Sigmoid colon (tissue), 7 donors: ENCODE data around the gene SRC. TPM values are rescaled to one million over a fixed set of nuclear protein-coding genes. Genes with fewer than 3 reads are reported as not detected.

ENCODE experiments used
- DNase-seq: peaks from one replicate; pipeline ENCODE4 v3.0.0-alpha.2; 2019
- H3K27ac ChIP-seq, 4 donors: fragments of 200-600 bp; sonication (generic); one replicate each; pipeline ENCODE4 v1.5.1; 2016 to 2019; ENCODE audit warnings: mild to moderate bottlenecking in 1 of 4
- H3K27me3 ChIP-seq, 3 donors: fragments of 200-600 bp; sonication (generic); one replicate each; pipeline ENCODE4 v1.5.1; 2019; ENCODE audit warnings: mild to moderate bottlenecking in 1 of 3
- H3K36me3 ChIP-seq, 4 donors: fragments of 200-600 bp; sonication (generic); one replicate each; pipeline ENCODE4 v1.5.1; 2016 to 2019
- H3K4me1 ChIP-seq, 4 donors: fragments of 200-600 bp; sonication (generic); one replicate each; pipeline ENCODE4 v1.5.1; 2017 to 2019
- H3K4me3 ChIP-seq, 4 donors: fragments of 200-600 bp; sonication (generic); one replicate each; pipeline ENCODE4 v1.5.1; 2017 to 2019; ENCODE audit warnings: mild to moderate bottlenecking in 2 of 4, moderate library complexity in 1 of 4
- H3K9me3 ChIP-seq, 4 donors: fragments of 200-600 bp in 3 of 4; sonication (generic) in 3 of 4; one replicate each; pipeline versions ENCODE4 v1.5.1 to v1.6.1; 2013 to 2019
- CTCF ChIP-seq, 4 experiments: fragments of 450-650 bp in 3 of 4; fragments of 200-600 bp in 1 of 4; IDR thresholded peaks; one replicate each; pipeline ENCODE4 v1.5.1; 2016 to 2019; ENCODE audit warnings: antibody characterized with exemption in 4 of 4, mild to moderate bottlenecking in 3 of 4, moderate library complexity in 2 of 4
- EP300 ChIP-seq, 4 donors: sonication (generic); formaldehyde crosslinking; IDR thresholded peaks; one replicate each; pipeline ENCODE4 v1.6.1; 2017; ENCODE audit warnings: antibody characterized with exemption in 4 of 4
- POLR2A ChIP-seq, 2 donors: fragments of 450-650 bp; IDR thresholded peaks; one replicate each; pipeline ENCODE4 v1.6.1; 2016; ENCODE audit warnings: antibody characterized with exemption in 2 of 2, mild to moderate bottlenecking in 2 of 2, moderate library complexity in 2 of 2
- POLR2AphosphoS5 ChIP-seq, 4 donors: sonication (generic); formaldehyde crosslinking; IDR thresholded peaks; one replicate each; pipeline ENCODE4 v1.6.1; 2017; ENCODE audit warnings: antibody characterized with exemption in 4 of 4
- WGBS, 2 donors: extraction: QIAGEN DNeasy Blood & Tissue Kit; methylation state at CpG; one replicate each; pipeline ENCODE4 v1.1.7; 2013; 5-methylcytosine and 5-hydroxymethylcytosine counted together
- intact Hi-C: fragments of 100-400 bp; cut with DNase I; formaldehyde crosslinking; loops from one replicate; pipeline ENCODE4 v1.15.1; 2023
- polyA plus RNA-seq, 3 donors: library from polyadenylated mRNA; stranded (reverse); fragments of 200-250 nt; gene quantifications; one replicate each; pipeline ENCODE4 v1.2.3, GENCODE V29; 2013
- total RNA-seq, 4 donors: library from RNA; depleted of rRNA; stranded (reverse); fragments of >200 nt; gene quantifications; one replicate each; pipeline ENCODE4 v1.1.0, GENCODE V29; 2016
- donor health status: healthy with polysubstance abuse.
- donor health status: Bipolar disorder and iron deficiency.
- donor health status: healthy.

SRC gene
- total and polyA plus RNA-seq, 7 donors: 28.1 to 91.8 (median 52.3) TPM

DNA sequence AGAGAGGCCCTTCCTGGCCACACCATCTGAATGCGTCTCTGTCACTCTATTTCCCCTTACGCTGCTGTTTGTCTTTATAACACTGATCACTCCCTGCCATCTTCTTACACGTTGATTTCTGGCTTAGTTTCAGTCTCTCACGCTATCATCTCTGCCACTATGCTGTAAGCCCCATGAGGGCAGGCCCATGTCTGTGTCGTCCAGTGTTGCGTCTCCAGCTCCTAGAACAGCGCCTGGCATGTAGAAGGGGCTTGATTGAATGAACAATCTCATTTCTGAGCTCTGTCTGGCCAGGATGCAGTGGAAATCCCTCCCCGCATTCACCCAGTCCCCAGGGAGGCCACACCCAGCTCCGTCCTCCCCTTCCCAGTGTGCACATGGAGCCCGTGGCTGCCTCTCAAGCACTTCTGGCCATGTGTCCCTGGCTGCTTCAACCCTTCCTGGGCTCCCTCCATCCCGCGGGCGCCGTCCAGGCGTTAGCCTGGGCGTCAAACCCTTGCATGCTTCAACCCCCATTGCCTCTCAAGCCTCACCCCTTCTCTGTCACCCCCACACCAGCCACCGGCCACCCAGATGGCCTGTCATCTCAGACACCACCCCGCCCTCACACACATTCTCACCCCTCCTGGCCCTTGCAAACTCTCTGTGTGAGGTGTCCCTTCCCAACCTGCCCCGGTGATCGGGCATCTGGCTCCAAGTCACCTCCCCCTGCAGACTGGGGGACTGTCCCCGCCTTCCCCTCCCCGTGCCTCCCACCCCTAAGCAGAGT is 71.1 kb downstream of the SRC start:
- Histone ChIP-seq H3K27me3 (peaks cover 0 to 5% (median 0%) of the 10 kb centered on the region in 3 donors), H3K36me3 (no peaks in the 10 kb centered on the region), H3K27ac (no peak overlapping the region), H3K9me3 (no peaks in the 10 kb centered on the region), H3K4me1 (peaks cover 0 to 9% (median 4%) of the 10 kb centered on the region in 4 donors), H3K4me3 (no peak overlapping the region)
- WGBS, 2 donors: 78 to 84% methylated on average over 22 of the region's 22 CpGs
- TF ChIP-seq EP300 (IDR thresholded peaks at IDR 0.05) (no peak), POLR2A (IDR thresholded peaks at IDR 0.05) (no peak), CTCF (IDR thresholded peaks at IDR 0.05) (no peak), POLR2AphosphoS5 (IDR thresholded peaks at IDR 0.05) (no peak)
- no peak for DNase-seq
- intact Hi-C loops: no loop called here

- TF ChIP-seq POLR2AphosphoS5 (IDR thresholded peaks at IDR 0.05) (no peak), EP300 (IDR thresholded peaks at IDR 0.05) (no peak), CTCF (IDR thresholded peaks at IDR 0.05) (no peak), POLR2A (IDR thresholded peaks at IDR 0.05) (no peak)
- intact Hi-C loops: no loop called here
- Histone ChIP-seq H3K4me3 (no peak overlapping the region), H3K36me3 (no peaks in the 10 kb centered on the region), H3K27ac (no peak overlapping the region), H3K27me3 (peaks cover 0 to 5% (median 0%) of the 10 kb centered on the region in 3 donors), H3K4me1 (peaks cover 0 to 1% (median 0%) of the 10 kb centered on the region in 4 donors), H3K9me3 (no peaks in the 10 kb centered on the region)
- 60 to 69% methylated on average over 22 of the region's 22 CpGs for WGBS, 2 donors
- DNase-seq: no peak
Observed at GRCh38 chr20:37417617-37418467, 71.9 kb downstream of the SRC start.

DNA sequence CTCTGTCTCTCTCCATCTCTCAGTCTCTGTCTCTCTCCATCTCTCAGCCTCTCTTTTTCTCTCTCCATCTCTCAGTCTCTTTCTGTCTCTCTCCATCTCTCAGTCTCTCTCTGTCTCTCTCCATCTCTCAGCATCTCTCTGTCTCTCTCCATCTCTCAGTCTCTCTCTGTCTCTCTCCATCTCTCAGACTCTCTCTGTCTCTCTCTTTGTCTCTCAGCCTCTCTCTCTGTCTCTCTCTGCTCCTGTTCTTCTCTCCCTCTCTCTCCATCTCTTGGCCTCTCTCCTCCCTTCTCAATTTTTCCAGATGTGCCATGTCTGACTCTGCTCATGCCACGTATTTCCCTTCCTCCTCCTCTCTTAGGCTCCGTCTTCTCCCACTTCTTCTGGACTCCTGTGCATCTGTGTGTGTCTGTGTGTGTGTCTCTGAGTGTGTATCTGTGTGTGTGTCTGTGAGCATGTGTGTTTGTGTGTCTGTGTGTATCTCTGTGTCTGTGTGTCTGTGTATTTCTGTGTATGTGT is 72.7 kb downstream of the SRC start:
- WGBS, 2 donors: 17 to 58% methylated on average over 2 of the region's 2 CpGs
- Histone ChIP-seq H3K27me3 (peaks cover 0 to 5% (median 0%) of the 10 kb centered on the region in 3 donors), H3K36me3 (no peaks in the 10 kb centered on the region), H3K4me3 (no peak overlapping the region), H3K4me1 (no peaks in the 10 kb centered on the region), H3K27ac (no peak overlapping the region), H3K9me3 (no peaks in the 10 kb centered on the region)
- no peak for DNase-seq
- intact Hi-C loops: no loop called here
- TF ChIP-seq POLR2AphosphoS5 (IDR thresholded peaks at IDR 0.05) (no peak), CTCF (IDR thresholded peaks at IDR 0.05) (no peak), EP300 (IDR thresholded peaks at IDR 0.05) (no peak), POLR2A (IDR thresholded peaks at IDR 0.05) (no peak)

- no peaks in the 10 kb centered on the region for H3K9me3 ChIP-seq
- H3K27ac ChIP-seq: no peak overlapping the region
- no peak for DNase-seq
- WGBS, 2 donors: 82 to 95% methylated on average over 3 of the region's 3 CpGs
- H3K4me3 ChIP-seq: no peak overlapping the region
- TF ChIP-seq CTCF (IDR thresholded peaks at IDR 0.05) (no peak), EP300 (IDR thresholded peaks at IDR 0.05) (no peak), POLR2A (IDR thresholded peaks at IDR 0.05) (no peak), POLR2AphosphoS5 (IDR thresholded peaks at IDR 0.05) (no peak)
- intact Hi-C loops: no loop called here
- H3K36me3 ChIP-seq: no peaks in the 10 kb centered on the region
- no peaks in the 10 kb centered on the region for H3K4me1 ChIP-seq
- peaks cover 0 to 5% (median 0%) of the 10 kb centered on the region in 3 donors for H3K27me3 ChIP-seq
Observed at GRCh38 chr20:37419307-37419706, 73.4 kb downstream of the SRC start.
